GOT3 (cell line): ENCODE measurements around the gene TGM6.
A peak's percentile ranks its signal among the peaks of the same experiment; 100 is the strongest.
"Not testable (repeated sequence)": the region's sequence is repeated elsewhere in the genome, so short reads cannot be mapped to it uniquely, and the experiment has no call there.

Source experiments
- DNase-seq: peaks from one replicate; lab custom pipeline; 2025; ENCODE audit warnings: mixed read lengths; lab: John Stamatoyannopoulos, UW

Gene TGM6

DNA sequence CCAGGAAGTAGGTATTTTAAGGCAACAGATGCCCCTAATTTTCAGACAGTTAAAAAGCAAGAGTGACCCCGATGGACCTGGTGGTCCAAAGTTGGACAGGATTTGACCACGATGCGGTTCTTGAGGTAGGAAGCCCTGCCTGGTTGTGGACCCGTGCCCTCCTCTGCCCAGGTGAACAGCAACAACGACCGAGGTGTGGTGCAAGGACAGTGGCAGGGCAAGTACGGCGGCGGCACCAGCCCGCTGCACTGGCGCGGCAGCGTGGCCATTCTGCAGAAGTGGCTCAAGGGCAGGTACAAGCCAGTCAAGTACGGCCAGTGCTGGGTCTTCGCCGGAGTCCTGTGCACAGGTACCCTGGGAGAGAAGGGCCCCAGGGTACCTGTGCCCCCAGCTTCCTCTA lies 18.7 kb downstream of the TGM6 start:
- DNase-seq = no peak

DNA sequence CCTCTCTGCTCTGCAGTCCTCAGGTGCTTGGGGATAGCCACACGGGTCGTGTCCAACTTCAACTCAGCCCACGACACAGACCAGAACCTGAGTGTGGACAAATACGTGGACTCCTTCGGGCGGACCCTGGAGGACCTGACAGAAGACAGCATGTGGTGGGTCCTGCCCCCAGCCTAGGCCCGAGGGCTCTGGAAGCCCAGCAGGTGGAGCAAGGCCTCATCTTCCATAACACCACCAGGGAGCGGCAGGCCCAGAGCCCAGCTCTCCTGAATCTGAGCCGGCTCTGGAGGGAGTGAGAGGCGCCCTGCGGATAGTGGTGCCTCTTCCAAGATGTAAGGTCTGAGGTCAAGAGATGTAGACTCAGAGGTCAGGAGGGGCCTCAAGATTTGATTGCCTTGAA lies 19.6 kb downstream of the TGM6 start:
- no peak for DNase-seq

DNA sequence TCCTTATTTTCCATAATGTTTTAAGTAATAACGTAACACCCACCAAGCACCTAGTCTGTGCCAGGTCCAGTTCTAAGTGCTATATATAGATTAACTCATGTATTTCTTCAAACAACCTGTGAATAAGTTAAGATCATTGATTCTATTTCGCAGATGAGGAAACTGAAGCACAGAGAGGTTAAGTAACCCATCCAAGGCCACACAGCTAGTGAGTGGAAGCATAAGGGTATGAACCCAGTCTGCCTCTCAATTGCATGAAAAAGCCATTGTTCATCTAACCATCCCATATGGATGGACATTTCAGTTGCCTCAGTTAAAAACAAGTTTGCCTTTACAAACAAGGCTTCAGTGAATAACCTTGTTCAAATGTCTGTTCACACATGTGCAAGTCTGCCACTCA lies 20.8 kb downstream of the TGM6 start:
- DNase-seq = no peak

DNA sequence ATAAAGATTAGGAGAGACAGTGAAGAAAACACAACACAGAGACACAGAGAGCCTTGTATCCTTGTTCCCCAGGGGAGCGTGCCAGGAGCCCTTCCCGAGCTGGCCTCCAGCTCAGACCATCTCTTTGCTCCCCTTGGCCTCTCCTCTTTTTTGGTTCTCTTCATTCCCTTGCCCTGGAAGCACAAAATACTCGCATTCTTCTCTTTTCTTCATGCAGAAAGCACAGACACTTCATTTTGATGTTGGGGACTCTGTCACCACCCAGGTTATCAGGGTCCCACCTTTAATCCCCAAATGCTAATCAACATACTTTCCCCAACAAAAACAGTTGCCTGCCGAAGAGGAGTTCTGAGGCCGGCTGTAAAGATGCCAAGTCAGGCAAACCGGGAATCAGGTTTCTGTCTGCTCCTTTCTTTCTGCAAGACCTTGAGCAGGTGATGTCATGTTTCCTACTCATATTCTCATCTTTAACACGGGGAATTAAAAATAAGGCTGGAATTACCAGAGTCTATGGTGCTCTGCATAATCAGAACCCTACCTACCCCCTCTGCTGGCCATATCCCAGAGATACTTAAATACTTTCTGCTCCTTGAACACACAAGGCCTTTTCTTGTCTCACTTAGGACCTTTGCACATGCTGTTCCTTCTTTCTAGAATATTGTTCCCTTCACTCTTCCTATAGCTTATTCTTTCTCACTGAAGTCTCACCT lies 21.7 kb downstream of the TGM6 start:
- no peak for DNase-seq

DNA sequence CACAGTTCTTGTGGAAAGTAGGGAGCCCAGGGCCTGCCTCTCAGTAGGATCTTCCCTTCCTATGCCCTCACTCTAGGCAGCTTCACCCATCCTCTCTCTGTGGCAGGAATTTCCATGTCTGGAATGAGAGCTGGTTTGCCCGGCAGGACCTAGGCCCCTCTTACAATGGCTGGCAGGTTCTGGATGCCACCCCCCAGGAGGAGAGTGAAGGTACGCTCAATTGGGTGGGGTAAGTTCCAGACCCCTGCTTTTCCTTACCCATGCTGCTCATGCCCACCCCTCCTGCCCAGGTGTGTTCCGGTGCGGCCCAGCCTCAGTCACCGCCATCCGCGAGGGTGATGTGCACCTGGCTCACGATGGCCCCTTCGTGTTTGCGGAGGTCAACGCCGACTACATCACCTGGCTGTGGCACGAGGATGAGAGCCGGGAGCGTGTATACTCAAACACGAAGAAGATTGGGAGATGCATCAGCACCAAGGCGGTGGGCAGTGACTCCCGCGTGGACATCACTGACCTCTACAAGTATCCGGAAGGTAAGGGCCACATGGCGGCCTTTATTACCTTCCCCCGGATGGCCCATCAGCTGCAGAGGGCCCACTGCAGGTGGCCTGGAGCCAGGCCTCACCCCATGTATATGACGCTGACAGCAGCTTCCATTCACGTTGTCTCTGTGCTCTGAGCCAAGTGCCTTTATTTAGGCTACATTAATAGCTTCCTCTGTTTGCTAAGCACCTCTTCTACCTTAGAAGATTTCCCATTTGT lies 22.8 kb downstream of the TGM6 start:
- no peak for DNase-seq

DNA sequence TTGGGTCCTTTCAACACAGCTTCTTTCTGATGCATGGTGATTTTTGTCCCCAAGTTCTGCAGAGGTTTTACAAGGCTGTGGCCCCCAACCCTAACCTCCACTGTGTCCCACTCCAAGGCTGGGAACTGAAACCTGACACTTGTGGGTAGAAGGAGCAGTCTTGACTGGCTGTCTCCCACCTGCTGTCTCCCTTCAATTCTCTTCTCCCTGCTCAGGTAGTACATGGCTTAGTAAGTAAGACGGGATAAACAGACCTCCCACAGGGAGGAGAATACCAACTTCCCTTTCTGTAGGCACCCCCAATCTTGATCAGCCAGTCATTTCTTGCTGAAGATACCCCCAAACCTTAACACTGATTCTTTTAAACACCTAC lies 25.0 kb downstream of the TGM6 start:
- no peak for DNase-seq

DNA sequence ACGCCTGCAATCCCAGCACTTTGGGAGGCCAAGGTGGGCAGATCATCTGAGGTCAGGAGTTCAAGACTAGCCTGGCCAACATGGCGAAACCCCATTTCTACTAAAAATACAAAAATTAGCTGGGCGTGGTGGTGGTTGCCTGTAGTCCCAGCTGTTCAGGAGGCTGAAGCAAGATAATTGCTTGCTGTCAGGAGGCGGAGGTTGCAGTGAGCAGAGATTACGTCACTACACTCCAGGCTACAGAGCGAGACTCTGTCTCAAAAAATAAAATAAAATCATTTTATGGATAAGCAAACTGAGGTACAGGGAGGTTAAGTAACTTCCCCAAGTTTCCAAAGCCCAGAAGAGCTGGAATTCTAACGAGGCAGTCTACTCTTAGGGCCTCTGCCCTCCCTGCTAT lies 26.7 kb downstream of the TGM6 start:
- DNase-seq = not testable (repeated sequence)

DNA sequence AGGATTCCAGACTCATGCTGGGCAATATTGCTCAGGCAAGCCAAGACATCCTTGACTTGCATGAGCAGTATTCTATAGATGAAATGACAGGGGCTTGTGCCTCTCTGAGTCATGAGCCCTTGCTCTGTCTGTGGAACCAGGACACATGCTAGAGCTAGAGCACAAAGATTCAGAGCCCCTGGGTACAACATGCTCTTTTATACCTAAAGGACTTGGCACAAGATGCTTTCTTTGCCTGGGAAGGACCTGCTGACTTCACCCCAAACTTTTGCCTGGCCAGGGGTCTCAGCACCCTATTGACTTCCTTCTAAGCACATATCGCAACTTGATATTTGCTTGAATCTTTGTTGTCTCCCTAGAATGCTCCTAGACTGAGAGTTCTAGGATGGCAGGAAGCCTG lies 27.4 kb downstream of the TGM6 start:
- no peak for DNase-seq

DNA sequence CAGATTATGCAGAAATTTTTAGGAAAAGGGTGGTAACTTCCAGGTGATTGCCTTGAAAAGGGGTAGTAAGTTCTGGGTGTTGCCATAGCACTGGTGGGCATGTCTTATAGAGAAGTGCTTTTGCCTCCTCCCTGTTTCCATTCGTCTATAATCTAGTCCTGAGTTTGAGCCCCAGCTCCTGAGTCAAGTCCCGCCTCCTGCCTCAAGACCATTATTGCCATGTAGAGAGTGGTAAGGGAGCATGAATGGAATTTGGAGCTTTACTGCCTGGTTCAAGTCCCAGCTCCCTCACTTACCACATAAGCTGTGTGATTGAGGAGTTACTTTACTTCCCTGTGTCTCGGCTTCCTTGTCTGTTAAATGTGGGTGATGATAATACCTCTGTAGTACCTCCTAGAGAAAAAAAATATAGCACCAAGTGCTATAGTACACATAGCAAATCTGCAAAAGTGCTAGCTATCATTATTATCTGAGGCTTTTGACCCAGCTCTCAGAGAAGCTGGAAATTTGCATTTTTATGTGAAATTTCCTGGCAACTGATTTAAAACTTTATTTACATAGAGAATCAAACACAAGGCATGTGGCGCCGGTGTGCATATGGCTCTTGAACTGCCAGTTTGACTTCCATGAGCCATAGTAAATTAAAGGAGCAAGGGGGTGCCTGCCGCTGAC lies 36.0 kb downstream of the TGM6 start:
- DNase-seq = no peak

DNA sequence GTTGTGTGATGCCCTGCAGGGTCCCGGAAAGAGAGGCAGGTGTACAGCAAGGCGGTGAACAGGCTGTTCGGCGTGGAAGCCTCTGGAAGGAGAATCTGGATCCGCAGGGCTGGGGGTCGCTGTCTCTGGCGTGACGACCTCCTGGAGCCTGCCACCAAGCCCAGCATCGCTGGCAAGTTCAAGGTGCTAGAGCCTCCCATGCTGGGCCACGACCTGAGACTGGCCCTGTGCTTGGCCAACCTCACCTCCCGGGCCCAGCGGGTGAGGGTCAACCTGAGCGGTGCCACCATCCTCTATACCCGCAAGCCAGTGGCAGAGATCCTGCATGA lies 36.5 kb downstream of the TGM6 start:
- no peak for DNase-seq

DNA sequence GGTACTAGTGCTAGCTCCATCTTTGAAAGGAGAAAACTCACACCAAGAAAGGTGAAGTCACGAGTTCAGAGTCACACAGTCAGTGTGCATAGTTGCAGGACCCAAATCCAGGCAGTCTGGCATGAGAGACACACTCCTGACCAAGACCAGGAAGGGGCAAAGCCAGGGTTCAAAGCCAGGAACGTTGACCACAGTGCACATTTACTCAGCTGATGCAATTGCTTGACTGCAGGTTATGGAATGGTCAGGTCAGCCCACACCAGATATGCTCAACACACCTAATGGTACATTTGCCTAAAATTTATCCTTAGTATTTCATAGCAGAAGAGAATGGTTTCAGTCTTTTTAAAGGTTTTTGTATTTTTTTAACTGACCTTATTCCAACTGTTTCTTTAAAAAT lies 37.7 kb downstream of the TGM6 start:
- no peak for DNase-seq

DNA sequence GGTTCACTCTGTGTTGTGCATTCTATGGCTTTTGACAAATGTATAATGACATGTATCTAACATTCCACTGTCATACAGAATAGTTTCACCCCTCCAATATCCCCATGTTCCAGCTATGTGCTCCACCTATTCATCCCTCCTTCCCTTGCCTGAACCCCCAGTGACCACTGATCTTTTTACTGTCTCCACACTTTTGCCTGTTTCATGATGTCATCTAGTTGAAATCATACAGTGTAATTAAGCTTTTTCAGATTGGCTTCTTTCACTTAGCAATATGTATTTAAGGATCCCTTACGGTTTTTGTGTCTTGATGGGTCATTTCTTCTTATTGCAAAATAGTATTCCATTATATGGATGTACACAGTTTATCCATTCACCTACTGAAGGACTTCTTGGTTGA lies 39.8 kb downstream of the TGM6 start:
- no peak for DNase-seq

DNA sequence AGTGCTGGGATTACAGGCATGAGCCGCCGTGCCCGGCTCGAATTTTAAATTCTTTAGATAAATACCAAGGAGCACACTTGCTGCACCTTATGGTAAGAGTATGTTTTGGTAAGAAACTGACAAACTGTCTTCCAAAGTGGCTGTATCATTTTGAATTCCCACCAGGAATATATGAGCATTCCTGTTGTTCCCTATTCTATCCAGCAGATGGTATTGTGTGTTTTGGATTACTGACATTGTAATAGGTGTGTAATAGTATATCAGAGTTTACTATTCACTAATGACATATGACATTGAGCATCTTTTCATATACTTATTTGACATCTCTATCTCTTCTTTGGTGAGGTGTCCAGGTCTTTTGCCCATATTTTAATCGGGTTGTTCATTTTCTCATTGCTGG lies 40.5 kb downstream of the TGM6 start:
- DNase-seq = no peak

DNA sequence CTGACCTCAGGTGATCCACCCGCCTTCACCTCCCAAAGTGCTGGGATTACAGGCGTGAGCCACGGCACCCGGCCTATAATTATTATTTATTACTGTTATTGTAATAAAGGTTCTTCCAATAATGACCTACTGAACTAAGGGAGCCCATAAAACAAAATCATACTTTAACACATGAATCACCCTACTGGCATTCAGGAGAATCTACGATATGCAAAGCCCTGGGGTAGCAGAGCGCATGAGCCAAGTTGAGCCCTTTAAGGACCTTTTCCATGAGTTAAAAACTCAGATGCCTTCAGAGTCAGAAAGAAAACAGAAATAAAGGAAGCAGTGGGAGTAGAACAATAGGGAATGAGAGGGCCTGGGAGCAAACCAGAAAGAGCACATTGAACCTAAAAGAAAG lies 48.4 kb downstream of the TGM6 start:
- DNase-seq = no peak

DNA sequence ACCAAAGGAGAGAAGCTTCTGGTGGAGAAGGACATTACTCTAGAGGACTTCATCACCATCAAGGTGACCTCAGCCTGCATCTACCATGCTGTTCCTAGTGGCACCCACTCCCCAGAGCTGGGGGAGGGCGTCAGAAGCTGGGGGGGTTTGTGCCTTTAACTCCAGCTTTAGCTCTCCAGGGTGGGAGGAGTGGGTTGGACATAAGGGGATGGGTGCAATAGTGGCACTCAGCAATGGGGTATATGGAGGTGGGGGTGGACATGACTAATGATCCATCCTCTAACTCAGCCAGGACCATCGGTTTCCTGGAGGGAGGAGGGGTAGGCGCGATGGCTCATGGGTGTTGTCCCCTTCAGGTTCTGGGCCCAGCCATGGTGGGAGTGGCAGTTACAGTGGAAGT lies 49.8 kb downstream of the TGM6 start:
- DNase-seq = no peak

DNA sequence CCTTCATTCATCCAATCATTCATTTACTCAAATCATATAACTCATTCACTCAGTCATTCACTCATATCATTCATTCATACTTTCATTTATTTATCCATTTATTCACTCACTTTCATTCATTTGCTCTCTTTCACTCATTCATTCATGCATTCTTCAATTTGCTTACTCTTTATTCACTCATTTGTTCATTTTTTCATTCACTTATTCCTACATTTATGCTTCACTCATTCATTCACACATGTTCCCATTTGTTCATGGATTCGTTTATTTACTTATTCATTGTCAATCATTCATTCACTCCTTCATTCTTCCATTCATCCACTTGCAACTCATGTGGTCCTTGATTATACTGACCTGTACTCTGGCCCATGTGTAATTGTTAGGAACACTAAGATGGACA lies 50.5 kb downstream of the TGM6 start:
- no peak for DNase-seq

DNA sequence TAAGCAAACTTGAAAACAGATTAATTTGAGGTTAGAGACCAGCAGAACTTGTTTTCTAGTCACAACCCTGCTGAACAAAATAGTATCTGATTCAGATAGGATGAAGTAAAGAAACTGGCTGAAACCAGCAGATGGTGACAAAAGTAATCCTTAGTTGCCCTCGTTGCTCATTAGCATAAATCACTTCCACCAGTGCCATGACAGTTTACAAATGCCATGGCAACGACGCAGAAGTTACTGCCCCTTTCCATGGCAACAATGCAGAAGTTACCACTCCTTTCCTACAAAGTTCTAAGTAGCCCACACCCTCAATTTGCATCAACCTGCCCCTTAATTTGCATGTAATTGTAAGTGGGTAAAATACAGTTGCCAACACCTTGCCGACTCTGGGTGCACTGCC lies 66.1 kb downstream of the TGM6 start:
- no peak for DNase-seq

DNA sequence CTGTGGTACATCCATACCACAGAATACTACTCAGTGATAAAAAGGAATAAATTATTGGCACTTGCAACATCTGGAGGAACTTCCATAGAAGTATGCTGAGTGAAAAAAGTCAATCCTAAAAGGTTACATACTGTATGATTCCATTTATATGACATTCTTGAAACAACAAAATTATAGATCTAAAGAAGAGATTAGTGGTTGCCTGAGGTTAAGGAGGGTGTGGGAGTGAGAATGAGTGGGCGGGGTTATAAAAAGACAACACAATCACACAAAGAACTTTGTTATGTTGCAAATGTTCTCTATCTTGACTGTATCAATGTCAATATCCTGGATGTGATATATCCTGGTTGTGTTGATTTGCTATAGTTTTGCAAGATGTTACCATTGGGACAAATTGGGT lies 68.7 kb downstream of the TGM6 start:
- DNase-seq = no peak

DNA sequence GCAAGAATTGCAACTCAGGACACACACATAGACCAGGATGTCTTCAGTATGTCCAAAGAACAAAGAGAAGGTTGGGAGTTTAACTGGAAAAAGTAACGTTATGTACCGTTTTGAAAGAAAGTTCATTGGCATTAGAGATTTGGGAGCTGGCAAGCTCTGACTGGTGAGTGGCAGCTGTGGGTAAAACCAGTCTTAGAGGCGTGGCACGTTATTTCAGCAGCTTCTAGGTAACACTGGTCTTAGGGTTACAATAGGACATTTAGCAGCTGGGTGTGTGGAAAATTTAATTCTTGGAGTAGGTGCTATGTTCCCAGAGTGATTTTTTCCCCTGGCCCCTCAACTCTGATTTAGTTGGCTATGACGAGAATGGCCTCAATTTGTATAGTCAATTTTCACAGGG lies 70.7 kb downstream of the TGM6 start:
- no peak for DNase-seq

DNA sequence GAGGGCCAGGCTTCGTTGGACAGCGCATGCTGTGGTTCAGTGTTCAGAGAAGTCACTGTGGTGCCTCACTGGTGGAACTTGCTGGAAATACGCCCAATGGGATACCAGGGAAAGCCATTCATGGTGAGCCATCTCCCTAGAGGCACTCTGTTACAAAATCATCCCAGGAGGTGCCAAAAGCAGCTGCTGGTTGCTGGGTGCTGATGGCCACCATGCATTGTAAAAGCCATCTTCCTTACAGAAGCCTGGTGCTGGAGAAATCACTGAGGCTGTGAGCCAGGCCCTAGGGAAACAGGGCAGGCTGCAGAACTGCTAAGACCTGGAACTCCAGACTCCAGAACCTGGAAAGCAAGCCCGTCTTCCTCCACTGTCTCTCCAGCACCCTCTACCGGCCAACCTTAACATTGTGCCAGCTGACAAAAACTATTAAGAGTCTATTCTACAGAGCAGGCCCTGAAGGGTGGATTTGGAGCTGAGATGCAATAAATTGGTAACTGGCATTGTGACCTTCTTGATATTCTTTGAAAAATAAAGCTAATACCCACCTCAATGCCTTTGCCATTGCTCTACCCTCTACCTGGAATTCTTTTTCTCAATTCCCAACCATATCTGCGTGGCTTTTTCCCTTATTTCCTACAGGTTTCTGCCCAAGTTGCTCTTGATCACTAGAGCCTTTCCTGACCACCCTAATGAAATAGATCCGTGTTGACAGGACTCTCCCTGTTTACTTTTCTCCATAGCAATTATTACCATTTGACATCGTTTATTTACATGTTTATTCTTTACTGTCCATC lies 71.4 kb downstream of the TGM6 start:
- DNase-seq = peak; percentile 51

DNA sequence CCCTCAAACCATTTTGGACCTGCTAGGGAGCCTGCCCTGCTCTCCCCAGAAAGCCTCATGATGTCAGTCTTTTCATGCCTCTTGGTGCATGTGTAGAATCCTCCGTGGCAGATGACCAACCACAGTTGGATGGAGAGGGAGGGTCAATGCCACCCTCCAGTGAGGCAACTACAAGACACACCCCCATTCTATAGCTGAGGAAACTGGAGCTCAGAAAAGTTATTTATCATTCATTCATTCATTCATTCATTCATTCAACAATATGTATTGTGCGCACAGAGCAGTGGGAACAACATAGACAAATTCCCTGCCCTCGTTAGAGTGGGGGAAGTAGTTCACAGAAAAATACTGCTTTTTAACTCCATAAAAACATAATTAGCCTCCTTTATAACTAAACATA lies 73.1 kb downstream of the TGM6 start:
- DNase-seq = no peak

DNA sequence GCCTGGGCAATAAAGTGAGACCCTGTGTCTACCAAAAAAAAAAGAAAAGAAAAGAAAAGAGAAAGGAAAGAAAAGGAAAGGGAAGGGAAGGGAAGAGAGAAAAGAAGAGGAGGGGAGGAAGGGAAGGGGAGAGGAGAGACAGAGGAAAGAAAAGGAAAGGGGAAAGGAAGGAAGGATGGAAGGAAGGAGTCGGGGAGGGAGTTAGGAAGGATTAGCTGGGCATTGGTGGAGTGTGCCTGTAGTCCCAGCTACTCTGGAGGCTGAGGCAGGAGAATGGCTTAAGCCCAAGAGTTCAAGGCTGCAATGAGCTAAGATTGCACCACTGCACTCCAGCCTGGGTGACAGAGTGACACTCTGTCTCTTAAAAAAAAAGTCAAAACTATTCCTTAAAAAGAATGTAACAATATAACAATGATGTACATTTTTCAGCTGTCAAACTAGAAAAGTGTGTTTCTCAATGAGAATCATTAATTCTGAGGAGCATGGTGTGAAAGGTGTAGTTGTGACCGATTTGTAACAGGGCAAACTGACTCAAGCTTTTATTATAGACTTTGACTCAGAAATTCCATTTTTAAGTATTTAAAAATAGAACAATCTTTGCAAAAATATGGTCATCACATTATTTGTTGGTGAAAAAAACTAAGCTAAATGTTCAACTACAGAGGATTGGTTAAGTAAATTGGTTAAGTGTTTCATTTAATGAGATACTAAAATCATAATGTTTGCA lies 75.2 kb downstream of the TGM6 start:
- no peak for DNase-seq
